Measurements from ENCODE around the gene NDUFA13. TPM values are rescaled to one million over a fixed set of nuclear protein-coding genes. Genes with fewer than 3 reads are reported as not detected.

The NDUFA13 gene
- total RNA-seq, 4 donors from 2014 or later = 57.4 to 97.2 (median 63.9) TPM

GRCh38 chr19:19490214-19490968 is 25.6 kb upstream of the NDUFA13 start:
- ATAC-seq (ENCODE audit: low FRiP score) = peak; percentile 52
- peak; percentile 69 for DNase-seq (ENCODE audit: low spot score)
- peak in 1 of 3 donors; percentile 59 for TF ChIP-seq CTCF (IDR thresholded peaks at IDR 0.05)

DNA sequence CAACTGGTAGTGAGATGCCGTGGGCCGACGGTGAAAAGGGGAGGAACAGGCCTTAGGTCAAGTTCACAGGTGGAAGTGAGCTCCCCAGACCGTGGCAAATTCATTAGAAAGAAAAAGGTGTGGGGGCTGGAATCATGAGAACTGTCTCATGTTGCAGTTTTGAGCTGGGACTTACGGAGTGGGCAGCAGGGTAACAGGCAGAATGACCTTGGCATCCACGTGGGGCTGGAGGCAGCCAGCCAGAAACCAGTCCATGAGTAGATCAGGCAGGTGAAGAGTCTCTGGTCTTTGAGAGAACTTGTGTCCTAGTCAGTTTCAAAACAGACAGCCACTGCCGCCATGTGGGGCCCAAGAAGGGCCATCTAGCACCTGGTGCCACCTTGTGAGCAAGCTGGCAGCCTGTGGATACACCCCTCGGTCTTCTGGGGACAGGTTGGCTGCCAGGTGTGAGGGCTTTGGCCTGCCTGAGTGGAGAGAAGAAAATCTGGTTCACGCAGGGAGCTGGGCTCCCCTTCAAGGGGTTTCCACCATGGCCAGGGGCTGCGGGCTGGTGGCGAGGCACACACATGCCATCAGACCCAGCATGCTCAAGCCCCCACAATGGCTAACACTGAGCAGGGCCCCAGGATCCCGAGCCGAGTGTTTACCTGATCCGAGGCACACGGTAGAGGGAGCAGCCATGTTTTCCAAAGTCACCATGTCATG is 24.6 kb upstream of the NDUFA13 start:
- DNase-seq (ENCODE audit: low spot score) = no peak
- no peak for ATAC-seq (ENCODE audit: low FRiP score)
- TF ChIP-seq CTCF (IDR thresholded peaks at IDR 0.05) = no peak

- no peak for ATAC-seq (ENCODE audit: low FRiP score)
- no peak for DNase-seq (ENCODE audit: low spot score)
- no peak for TF ChIP-seq CTCF (IDR thresholded peaks at IDR 0.05)
Observed at GRCh38 chr19:19492026-19492610, 23.9 kb upstream of the NDUFA13 start.

DNA sequence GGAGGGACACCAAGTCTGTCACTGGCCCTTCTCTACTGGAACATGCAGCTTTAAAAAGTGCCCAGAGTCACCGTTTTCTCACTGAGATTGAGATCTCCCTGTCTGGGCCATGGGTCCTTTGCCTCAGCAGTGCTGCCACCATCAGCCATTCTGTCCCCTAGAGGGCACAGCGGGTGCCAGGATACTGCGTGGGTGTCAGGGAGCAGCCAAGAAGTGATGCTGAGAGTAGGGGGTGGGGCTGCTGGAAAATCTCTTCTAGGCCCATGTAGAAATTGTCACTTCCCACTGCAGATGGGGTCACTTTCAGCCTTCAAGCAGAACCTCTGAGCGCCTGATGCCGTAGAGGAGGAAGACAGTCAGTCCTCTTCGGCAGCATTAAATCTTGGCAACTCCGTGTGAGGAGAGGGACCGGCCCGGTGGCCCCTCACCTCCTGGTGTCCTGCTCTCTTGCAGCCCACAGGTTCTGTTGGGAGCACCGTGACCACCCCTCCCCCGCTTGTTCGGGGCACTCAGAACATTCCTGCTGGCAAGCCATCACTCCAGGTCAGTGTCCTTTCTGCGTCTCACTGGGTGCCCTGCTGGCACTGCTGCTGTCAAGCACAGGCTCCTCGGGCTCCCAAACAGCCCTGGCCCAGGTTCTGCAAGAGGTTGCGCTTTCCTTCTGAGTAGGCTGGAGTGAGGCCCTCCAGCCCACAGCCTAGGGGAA is 22.0 kb upstream of the NDUFA13 start:
- ATAC-seq (ENCODE audit: low FRiP score) = no peak
- TF ChIP-seq CTCF (IDR thresholded peaks at IDR 0.05) = no peak
- no peak for DNase-seq (ENCODE audit: low spot score)

DNA sequence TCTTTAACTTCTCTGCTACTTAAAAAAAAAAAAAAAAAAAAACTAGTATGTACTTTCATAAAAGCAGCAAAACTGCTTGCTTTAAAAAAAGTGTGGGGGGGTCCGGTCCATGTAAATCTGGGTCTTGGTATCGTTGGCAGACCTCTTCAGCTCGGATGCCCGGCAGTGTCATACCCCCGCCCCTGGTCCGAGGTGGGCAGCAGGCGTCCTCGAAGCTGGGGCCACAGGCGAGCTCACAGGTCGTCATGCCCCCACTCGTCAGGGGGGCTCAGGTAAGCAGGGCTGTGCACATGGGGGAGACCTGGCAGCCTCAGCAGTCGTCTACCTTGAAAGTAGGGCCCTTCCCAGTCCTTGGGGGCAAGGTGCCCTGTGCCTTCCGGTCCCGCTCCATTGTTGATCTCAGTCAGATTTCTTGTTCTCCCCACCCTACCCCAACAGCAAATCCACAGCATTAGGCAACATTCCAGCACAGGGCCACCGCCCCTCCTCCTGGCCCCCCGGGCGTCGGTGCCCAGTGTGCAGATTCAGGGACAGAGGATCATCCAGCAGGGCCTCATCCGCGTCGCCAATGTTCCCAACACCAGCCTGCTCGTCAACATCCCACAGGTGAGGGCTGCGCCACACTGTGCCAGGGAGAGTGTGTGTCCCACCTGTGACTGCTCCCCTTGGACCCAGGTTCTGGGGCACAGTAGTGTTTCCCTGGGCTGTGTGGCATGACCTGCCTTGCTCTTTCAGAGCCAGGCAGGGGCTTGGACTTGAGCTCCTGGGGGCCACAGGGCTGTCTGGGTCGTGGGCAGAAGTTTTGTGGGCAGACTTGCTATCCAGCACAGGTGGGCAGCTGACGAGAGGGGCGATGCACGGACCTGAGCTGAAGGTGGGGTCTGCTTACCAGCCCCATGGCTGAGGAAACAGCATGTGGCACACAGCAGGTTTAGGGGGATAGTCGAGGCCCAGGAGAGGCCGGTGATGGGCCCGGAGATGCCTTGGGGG is 20.1 kb upstream of the NDUFA13 start:
- TF ChIP-seq CTCF (IDR thresholded peaks at IDR 0.05) = no peak
- ATAC-seq (ENCODE audit: low FRiP score) = no peak
- no peak for DNase-seq (ENCODE audit: low spot score)
